ENCODE data around the gene PLET1. TPM values are rescaled to one million over a fixed set of nuclear protein-coding genes. Genes with fewer than 3 reads are reported as not detected.

Gene PLET1
- total and polyA plus RNA-seq, 2 experiments from 2014 or later: not detected

DNA sequence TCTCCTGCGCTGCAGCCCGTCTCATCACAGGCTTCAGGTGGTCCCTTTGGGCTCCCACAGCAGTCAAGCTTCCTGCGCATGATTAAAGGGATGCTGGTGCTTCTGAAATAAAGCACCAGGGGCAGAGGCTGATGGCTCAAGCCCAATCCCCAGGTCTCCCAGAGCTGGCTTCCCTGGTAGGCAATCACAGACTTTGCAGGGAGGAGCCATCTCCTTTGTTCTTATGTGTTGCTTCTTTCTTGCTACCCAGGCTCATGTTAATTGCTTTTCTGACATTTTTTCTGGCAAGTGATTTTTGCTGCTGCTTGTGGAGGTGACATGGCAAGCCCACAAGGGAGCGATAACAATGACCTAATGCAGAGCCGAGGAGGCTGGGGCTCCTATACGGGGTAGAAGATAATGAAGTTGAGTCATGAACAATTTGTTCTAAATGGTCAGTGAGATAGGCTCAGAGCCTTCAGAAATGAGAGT is 25.2 kb upstream of the PLET1 start:
- H3K9me3 ChIP-seq (ENCODE audit: low read depth): no peaks in the 10 kb centered on the region
- in situ Hi-C loops (cut with MboI): loop anchor here (10.0 kb wide), 2 partner anchors 509 to 999 kb away; no protein-coding TSS in a partner anchor
- H3K27me3 ChIP-seq (replicated peaks; ENCODE audit: insufficient read depth): no peaks in the 10 kb centered on the region
- no peaks in the 10 kb centered on the region for H3K79me2 ChIP-seq (ENCODE audit: insufficient read depth)
- no peaks in the 10 kb centered on the region for H3K36me3 ChIP-seq (ENCODE audit: low read depth)
- H2AFZ ChIP-seq: no peak overlapping the region
- no peak overlapping the region for H3K27ac ChIP-seq
- H4K20me1 ChIP-seq (ENCODE audit: insufficient read depth): no peaks in the 10 kb centered on the region
- H3K4me2 ChIP-seq (ENCODE audit: unreplicated experiment): no peak overlapping the region
- no peaks in the 10 kb centered on the region for H3K9me2 ChIP-seq (ENCODE audit: insufficient read depth)
- TF ChIP-seq EZH2phosphoT487 (IDR thresholded peaks at IDR 0.05; ENCODE audit: insufficient read depth, low read depth): no peak
- TF ChIP-seq EZH2 (IDR thresholded peaks at IDR 0.05; ENCODE audit: insufficient read depth, poor library complexity, severe bottlenecking): no peak
- peak; percentile 56 for DNase-seq
- no peak overlapping the region for H3K4me3 ChIP-seq
- H3F3A ChIP-seq (ENCODE audit: insufficient read depth): peaks cover under 1% of the 10 kb centered on the region; the same call in 1 of the 2 replicates
- WGBS, 2 experiments (ENCODE audit: low coverage in 1 of 2, low lambda C conversion rate in 2 of 2, missing lambda C conversion rate in 2 of 2): 65 to 70% methylated on average over 6 of the region's 6 CpGs
- H3K4me1 ChIP-seq (ENCODE audit: insufficient read depth): 0 out of 2 replicates have a peak, but pooled peaks cover 4% of the 10 kb centered on the region
- H3K9ac ChIP-seq: no peak overlapping the region

DNA sequence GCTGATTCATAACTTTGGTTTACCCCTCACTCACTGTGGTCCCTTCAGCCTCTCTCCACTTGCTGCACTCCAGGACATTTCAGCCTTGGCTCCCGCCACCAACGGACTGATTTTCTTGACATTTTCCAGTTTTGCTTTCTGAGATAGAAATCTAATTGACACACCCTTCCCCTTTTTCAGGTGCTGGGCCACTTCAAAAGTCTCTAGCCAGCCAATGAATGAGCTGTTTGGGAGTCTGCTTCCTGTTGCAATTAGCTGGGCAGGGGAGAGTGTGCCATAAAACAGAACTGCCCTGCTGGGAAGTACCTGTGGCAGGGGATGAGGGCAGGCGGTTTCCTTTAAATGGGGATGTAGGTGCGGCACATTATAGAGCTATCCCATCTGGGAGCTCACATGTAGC is 21.1 kb upstream of the PLET1 start:
- H3K9me2 ChIP-seq (ENCODE audit: insufficient read depth): no peaks in the 10 kb centered on the region
- no peak overlapping the region for H3K4me2 ChIP-seq (ENCODE audit: unreplicated experiment)
- H3K27me3 ChIP-seq (replicated peaks; ENCODE audit: insufficient read depth): no peaks in the 10 kb centered on the region
- no peaks in the 10 kb centered on the region for H3K36me3 ChIP-seq (ENCODE audit: low read depth)
- H3K27ac ChIP-seq: no peak overlapping the region
- no peak overlapping the region for H3K9ac ChIP-seq
- no peaks in the 10 kb centered on the region for H4K20me1 ChIP-seq (ENCODE audit: insufficient read depth)
- no peak overlapping the region for H3K4me3 ChIP-seq
- H3F3A ChIP-seq (ENCODE audit: insufficient read depth): no peaks in the 10 kb centered on the region
- peaks cover 9% of the 10 kb centered on the region for H3K4me1 ChIP-seq (ENCODE audit: insufficient read depth)
- no peak for DNase-seq
- no peaks in the 10 kb centered on the region for H3K9me3 ChIP-seq (ENCODE audit: low read depth)
- in situ Hi-C loops (cut with MboI): loop anchor here (10.0 kb wide), 2 partner anchors 513 to 1003 kb away; no protein-coding TSS in a partner anchor
- H2AFZ ChIP-seq: no peak overlapping the region
- WGBS, 2 experiments (ENCODE audit: low coverage in 1 of 2, low lambda C conversion rate in 2 of 2, missing lambda C conversion rate in 2 of 2): 75 to 85% methylated on average over 4 of the region's 4 CpGs
- H3K79me2 ChIP-seq (ENCODE audit: insufficient read depth): no peaks in the 10 kb centered on the region
- TF ChIP-seq EZH2 (IDR thresholded peaks at IDR 0.05; ENCODE audit: insufficient read depth, poor library complexity, severe bottlenecking) (no peak), EZH2phosphoT487 (IDR thresholded peaks at IDR 0.05; ENCODE audit: insufficient read depth, low read depth) (no peak)

DNA sequence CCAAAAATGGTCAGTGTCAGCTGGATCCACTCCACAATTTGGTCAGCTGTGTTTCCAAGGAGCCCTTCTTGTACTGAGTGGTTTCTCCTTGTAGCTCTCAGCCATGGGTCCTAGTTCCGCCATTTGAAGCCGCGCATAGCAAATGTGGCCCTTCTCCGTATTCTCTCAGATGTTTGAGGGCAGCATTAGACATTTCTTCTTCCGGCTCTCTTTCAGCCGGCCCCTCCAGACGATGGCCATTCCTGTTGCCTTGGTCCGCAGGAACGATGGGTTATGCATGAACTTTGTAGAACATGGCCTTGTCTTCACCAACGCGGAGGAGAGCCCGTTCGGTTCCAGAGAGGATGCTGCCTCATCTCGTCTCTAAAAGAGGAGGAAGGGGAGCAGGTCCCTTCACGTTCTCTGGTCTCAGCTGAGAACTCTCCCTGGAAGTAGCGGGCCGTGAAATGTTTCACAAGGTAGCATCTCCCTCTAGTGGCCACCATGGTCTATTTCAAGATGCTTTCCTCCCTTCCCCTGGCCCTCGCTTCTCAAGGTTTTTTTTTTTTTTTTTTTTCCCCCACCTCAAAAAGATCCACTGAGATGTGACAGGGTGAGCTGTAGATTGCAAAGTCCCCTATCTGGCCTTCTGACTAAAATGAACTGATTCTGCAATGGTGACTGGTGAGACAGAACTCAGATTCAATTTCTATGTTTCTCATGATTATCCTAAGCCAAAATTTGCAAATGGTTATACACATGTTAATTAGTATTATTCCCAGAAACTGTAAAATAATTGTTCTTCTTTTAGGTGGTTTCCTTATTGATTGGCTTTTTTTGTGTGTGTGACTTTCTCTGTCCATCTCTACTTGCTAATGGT is 19.8 kb upstream of the PLET1 start:
- in situ Hi-C loops (cut with MboI): loop anchor here (10.0 kb wide), 2 partner anchors 514 to 1004 kb away; no protein-coding TSS in a partner anchor
- peak overlapping the region; percentile 99 for H3K4me2 ChIP-seq (ENCODE audit: unreplicated experiment)
- H3K36me3 ChIP-seq (ENCODE audit: low read depth): no peaks in the 10 kb centered on the region
- WGBS, 2 experiments (ENCODE audit: low coverage in 1 of 2, low lambda C conversion rate in 2 of 2, missing lambda C conversion rate in 2 of 2): 1% methylated on average over 18 of the region's 18 CpGs
- H3K4me3 ChIP-seq: peak overlapping the region; percentile 76
- H3K27me3 ChIP-seq (replicated peaks; ENCODE audit: insufficient read depth): no peaks in the 10 kb centered on the region
- H4K20me1 ChIP-seq (ENCODE audit: insufficient read depth): no peaks in the 10 kb centered on the region
- H3K4me1 ChIP-seq (ENCODE audit: insufficient read depth): peaks cover 9% of the 10 kb centered on the region
- H3K27ac ChIP-seq: no peak overlapping the region
- no peaks in the 10 kb centered on the region for H3K9me2 ChIP-seq (ENCODE audit: insufficient read depth)
- H3F3A ChIP-seq (ENCODE audit: insufficient read depth): no peaks in the 10 kb centered on the region
- no peaks in the 10 kb centered on the region for H3K9me3 ChIP-seq (ENCODE audit: low read depth)
- H2AFZ ChIP-seq: peak overlapping the region; percentile 95
- H3K79me2 ChIP-seq (ENCODE audit: insufficient read depth): no peaks in the 10 kb centered on the region
- DNase-seq: peak; percentile 92
- peak overlapping the region; percentile 47; the same call in 1 of the 2 replicates for H3K9ac ChIP-seq
- TF ChIP-seq EZH2 (IDR thresholded peaks at IDR 0.05; ENCODE audit: insufficient read depth, poor library complexity, severe bottlenecking) (no peak), EZH2phosphoT487 (IDR thresholded peaks at IDR 0.05; ENCODE audit: insufficient read depth, low read depth) (no peak)

DNA sequence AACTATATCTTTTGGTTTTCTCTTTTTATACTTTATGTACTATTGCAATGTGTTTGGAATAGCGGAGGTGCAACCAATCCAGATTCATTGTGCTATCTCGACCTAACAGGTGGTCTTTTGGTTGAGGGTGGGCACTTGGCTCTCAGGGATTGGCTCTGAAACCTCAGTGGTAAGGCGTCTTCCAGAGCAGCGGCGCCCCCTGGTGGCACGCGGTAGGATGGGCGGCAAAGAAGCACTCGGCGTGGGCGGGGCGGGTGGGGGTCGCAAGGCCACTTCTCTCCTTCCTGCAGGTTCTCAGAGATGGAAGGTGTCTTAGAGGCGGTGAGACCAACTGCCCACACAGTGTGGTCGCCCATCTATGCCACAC is 19.2 kb upstream of the PLET1 start:
- TF ChIP-seq EZH2phosphoT487 (IDR thresholded peaks at IDR 0.05; ENCODE audit: insufficient read depth, low read depth) (no peak), EZH2 (IDR thresholded peaks at IDR 0.05; ENCODE audit: insufficient read depth, poor library complexity, severe bottlenecking) (no peak)
- Histone ChIP-seq H3K9me3 (ENCODE audit: low read depth) (no peaks in the 10 kb centered on the region), H3F3A (ENCODE audit: insufficient read depth) (no peaks in the 10 kb centered on the region), H3K36me3 (ENCODE audit: low read depth) (no peaks in the 10 kb centered on the region), H4K20me1 (ENCODE audit: insufficient read depth) (no peaks in the 10 kb centered on the region), H3K4me2 (ENCODE audit: unreplicated experiment) (peak overlapping the region; percentile 99), H3K9me2 (ENCODE audit: insufficient read depth) (no peaks in the 10 kb centered on the region), H3K27ac (no peak overlapping the region), H2AFZ (peak overlapping the region; percentile 95), H3K79me2 (ENCODE audit: insufficient read depth) (no peaks in the 10 kb centered on the region), H3K9ac (no peak overlapping the region), H3K4me1 (ENCODE audit: insufficient read depth) (peaks cover 9% of the 10 kb centered on the region), H3K4me3 (peak overlapping the region; percentile 76), H3K27me3 (replicated peaks; ENCODE audit: insufficient read depth) (no peaks in the 10 kb centered on the region)
- in situ Hi-C loops (cut with MboI): loop anchor here (10.0 kb wide), 2 partner anchors 515 to 1005 kb away; no protein-coding TSS in a partner anchor
- WGBS, 2 experiments (ENCODE audit: low coverage in 1 of 2, low lambda C conversion rate in 2 of 2, missing lambda C conversion rate in 2 of 2): 0 to 1% methylated on average over 13 to 15 of the region's 15 CpGs
- peak; percentile 69 for DNase-seq

All from GM23248 (cell line).